H1 (cell line): ENCODE measurements around the gene PMM2.
A peak's percentile ranks its signal among the peaks of the same experiment; 100 is the strongest.

Experiments used
- CBX5 ChIP-seq: fragments of 300-800, 300-1000 bp; sonication (generic); IDR thresholded peaks from 2 replicates; pipeline ENCODE4 v1.7.1; 2016; ENCODE audit warnings: antibody characterized with exemption, low read length, low read depth
- HDAC6 ChIP-seq: IDR thresholded peaks from one replicate; pipeline ENCODE4 v1.7.1; 2012; ENCODE audit warnings: low read depth, mild to moderate bottlenecking, inconsistent platforms, low read length, moderate library complexity
- JUND ChIP-seq: IDR thresholded peaks from 2 replicates; pipeline ENCODE4 v1.6.1; 2011; ENCODE audit warnings: mild to moderate bottlenecking, improper control_type of control experiment, low read length
- KDM5A ChIP-seq: fragments of 200-600 bp; IDR thresholded peaks from 2 replicates; pipeline ENCODE4 v1.7.1; 2012; ENCODE audit warnings: mild to moderate bottlenecking, low read length, inconsistent platforms, mixed read lengths
- SP1 ChIP-seq: IDR thresholded peaks from 2 replicates; pipeline ENCODE4 v1.6.1; 2011; ENCODE audit warnings: low read depth, low read length
- TEAD4 ChIP-seq: IDR thresholded peaks from 2 replicates; pipeline ENCODE4 v1.6.1; 2012; ENCODE audit warnings: low read depth, low read length, inconsistent platforms, mixed read lengths
- ZNF274 ChIP-seq: IDR thresholded peaks from 2 replicates; pipeline ENCODE4 v1.7.0; 2012; ENCODE audit warnings: low read length, borderline replicate concordance; ENCODE audit errors: extremely low read depth
- TF ChIP-seq, protein P1 (sequence below), 3 experiments: IDR thresholded peaks; 1 replicate in 2 of 3; 2 replicates in 1 of 3; pipeline versions ENCODE4 v1.5.1 to v1.6.1; 2011; ENCODE audit warnings: low read length in 3 of 3, mild to moderate bottlenecking in 3 of 3, inconsistent platforms in 2 of 3, low read depth in 1 of 3, moderate library complexity in 1 of 3; ENCODE audit not compliant: insufficient read depth in 1 of 3; ENCODE audit errors: control extremely low read depth in 1 of 3

DNA sequence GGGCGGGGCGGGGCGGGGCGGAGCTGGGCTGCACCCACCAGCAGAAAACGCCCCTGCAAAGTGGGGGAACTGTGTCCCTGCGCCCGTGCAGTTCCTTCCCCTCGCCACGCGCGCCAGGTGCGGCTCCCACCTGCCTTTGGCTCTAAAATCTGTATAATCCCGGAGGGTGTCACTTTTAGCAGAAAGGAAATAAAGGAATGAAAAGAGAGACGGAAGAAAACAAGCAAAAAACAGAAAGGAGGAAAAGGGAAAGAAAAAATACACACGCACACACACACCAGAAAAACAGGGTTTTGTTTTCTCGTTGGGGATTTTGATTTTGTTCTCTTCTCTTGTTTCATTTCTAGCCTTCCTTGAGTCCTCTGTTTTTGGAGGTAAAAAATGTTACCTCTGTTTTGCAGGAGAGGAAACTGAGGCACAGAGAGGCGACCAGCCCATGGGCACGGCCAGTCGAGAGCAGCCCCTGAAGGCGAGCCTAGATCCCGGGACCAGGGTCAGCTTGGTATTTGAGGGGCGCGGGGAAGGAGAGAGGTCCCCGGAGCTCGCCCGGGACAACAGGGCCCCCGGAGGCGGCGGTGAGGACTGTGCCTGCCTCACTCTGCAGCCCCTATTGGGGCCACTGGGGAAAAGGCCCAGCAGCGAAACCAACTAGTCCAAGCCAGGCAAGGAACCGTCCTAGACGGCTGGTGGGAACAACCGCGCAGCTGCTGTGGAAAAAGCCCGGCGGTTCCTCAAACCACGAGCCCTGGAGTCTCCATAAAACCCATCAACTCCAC, 71.8 kb downstream of the PMM2 start:
- TF ChIP-seq, protein P1, sequence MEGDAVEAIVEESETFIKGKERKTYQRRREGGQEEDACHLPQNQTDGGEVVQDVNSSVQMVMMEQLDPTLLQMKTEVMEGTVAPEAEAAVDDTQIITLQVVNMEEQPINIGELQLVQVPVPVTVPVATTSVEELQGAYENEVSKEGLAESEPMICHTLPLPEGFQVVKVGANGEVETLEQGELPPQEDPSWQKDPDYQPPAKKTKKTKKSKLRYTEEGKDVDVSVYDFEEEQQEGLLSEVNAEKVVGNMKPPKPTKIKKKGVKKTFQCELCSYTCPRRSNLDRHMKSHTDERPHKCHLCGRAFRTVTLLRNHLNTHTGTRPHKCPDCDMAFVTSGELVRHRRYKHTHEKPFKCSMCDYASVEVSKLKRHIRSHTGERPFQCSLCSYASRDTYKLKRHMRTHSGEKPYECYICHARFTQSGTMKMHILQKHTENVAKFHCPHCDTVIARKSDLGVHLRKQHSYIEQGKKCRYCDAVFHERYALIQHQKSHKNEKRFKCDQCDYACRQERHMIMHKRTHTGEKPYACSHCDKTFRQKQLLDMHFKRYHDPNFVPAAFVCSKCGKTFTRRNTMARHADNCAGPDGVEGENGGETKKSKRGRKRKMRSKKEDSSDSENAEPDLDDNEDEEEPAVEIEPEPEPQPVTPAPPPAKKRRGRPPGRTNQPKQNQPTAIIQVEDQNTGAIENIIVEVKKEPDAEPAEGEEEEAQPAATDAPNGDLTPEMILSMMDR (IDR thresholded peaks at IDR 0.05; ENCODE audit: control extremely low read depth in 1 of 3, insufficient read depth in 1 of 3, low read depth in 1 of 3, low read length in 3 of 3), result peak in 2 of 3 experiments; percentile 5 to 50; a peak in 3 of 4 replicates
- TF ChIP-seq HDAC6 (no peak), CBX5 (no peak), SP1 (no peak), ZNF274 (no peak), KDM5A (no peak), TEAD4 (no peak), JUND (no peak)
